Esophagus squamous epithelium (tissue), 4 donors: ENCODE results near the gene UHMK1.

Source experiments
- POLR2A ChIP-seq, 4 donors: fragments of 450-650 bp; IDR thresholded peaks; one replicate each; pipeline ENCODE4 v1.6.1; 2017; ENCODE audit warnings: antibody characterized with exemption in 4 of 4, mild to moderate bottlenecking in 4 of 4, moderate library complexity in 3 of 4
- TF ChIP-seq, protein P1 (sequence below), 6 experiments: fragments of 450-650 bp in 4 of 6; fragments of 200-600 bp in 2 of 6; sonication (generic) in 2 of 6; IDR thresholded peaks; one replicate each; pipeline ENCODE4 v1.5.1; 2016 to 2019; ENCODE audit warnings: antibody characterized with exemption in 6 of 6, mild to moderate bottlenecking in 4 of 6, moderate library complexity in 4 of 6

DNA sequence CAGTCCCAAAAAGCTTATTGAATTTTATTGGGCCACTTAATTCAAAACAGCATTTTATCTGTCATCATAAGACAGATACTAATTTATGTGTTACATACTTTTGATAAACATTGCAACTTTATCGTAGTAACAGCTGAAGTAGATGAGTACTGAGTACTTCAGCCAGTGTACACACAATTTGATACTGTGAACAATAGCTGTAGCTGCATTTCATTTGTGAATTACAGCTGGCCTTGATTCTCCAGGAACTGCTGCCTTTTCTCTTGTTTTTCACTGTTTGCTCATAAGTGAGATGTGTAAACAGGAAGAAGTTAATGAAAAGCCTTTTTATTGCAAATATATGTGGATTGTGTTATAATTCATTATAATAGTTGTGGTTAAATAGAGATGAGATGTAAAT, 74.1 kb downstream of the UHMK1 start:
- TF ChIP-seq, protein P1, sequence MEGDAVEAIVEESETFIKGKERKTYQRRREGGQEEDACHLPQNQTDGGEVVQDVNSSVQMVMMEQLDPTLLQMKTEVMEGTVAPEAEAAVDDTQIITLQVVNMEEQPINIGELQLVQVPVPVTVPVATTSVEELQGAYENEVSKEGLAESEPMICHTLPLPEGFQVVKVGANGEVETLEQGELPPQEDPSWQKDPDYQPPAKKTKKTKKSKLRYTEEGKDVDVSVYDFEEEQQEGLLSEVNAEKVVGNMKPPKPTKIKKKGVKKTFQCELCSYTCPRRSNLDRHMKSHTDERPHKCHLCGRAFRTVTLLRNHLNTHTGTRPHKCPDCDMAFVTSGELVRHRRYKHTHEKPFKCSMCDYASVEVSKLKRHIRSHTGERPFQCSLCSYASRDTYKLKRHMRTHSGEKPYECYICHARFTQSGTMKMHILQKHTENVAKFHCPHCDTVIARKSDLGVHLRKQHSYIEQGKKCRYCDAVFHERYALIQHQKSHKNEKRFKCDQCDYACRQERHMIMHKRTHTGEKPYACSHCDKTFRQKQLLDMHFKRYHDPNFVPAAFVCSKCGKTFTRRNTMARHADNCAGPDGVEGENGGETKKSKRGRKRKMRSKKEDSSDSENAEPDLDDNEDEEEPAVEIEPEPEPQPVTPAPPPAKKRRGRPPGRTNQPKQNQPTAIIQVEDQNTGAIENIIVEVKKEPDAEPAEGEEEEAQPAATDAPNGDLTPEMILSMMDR (IDR thresholded peaks at IDR 0.05), result no peak
- no peak for TF ChIP-seq POLR2A (IDR thresholded peaks at IDR 0.05)
